ENCODE measurements around the gene NPEPL1.

Gene NPEPL1

DNA sequence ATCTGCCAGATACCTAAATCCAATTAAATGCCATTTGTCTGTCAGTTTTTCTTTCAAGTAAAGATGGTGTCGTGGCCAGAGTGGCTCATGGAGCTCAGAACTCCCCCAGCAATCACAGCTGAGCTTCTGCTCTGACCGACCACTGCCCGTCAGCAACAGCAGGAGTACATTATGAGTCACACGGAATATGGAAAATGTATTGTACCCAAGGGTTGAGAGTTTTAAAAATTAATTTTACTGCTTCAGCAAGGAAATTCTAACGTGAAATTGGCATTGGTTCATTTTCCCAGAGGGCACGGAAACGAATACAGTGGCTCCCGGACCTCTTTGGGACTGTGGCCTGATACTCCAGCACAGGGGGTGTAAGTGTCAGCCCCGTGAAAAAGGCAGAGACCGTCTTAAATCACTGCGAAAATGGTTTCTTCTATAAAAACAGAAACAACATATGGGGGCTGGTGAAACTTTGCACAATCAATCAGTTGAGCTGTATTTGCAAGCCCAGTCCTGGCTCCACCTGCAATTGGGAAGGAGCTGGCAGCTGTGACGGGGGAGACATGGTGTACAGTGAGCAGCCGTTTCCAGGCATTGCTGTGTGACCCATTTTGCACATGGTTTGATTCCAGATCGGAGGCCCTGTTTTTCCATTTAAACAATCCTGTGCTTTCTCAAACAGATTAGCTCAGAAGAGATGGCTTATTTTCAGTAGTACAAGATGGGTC is 12.8 kb downstream of the NPEPL1 start:
- Histone ChIP-seq H2BK120ac (ENCODE audit: low read depth, low read length) (no peak overlapping the region), H3K9me3 (ENCODE audit: control insufficient read depth, low read length) (no peaks in the 10 kb centered on the region), H2BK15ac (ENCODE audit: low read depth, poor library complexity, severe bottlenecking) (no peak overlapping the region), H4K8ac (ENCODE audit: low read length) (no peak overlapping the region), H3K36me3 (ENCODE audit: control insufficient read depth in 1 of 2, insufficient read depth in 2 of 2, low read depth in 1 of 2, low read length in 2 of 2) (peaks cover 59 to 68% of the 10 kb centered on the region in 2 experiments), H3K4ac (ENCODE audit: low read depth in 1 of 2, low read length in 2 of 2) (no peak overlapping the region), H3K79me1 (replicated peaks; ENCODE audit: low read length, poor library complexity, severe bottlenecking) (peaks cover 9% of the 10 kb centered on the region), H2BK12ac (ENCODE audit: low read length in 2 of 2) (no peak overlapping the region), H3K9ac (ENCODE audit: low read length) (no peak overlapping the region), H3K27me3 (ENCODE audit: control insufficient read depth in 1 of 2, insufficient read depth in 1 of 2, low read length in 2 of 2) (no peaks in the 10 kb centered on the region), H3K27ac (ENCODE audit: low read length, poor library complexity, severe bottlenecking) (no peak overlapping the region), H2AK5ac (ENCODE audit: low read length, severe bottlenecking) (no peak overlapping the region), H3K4me1 (ENCODE audit: control insufficient read depth, insufficient read depth, low read depth, low read length) (peaks cover 2% of the 10 kb centered on the region), H3K18ac (ENCODE audit: low read depth in 1 of 2, low read length in 2 of 2) (no peak overlapping the region), H2AFZ (ENCODE audit: low read depth, low read length) (no peak overlapping the region), H3K4me3 (ENCODE audit: insufficient read depth in 1 of 2, low read depth in 1 of 2, low read length in 2 of 2) (no peak overlapping the region), H3K4me2 (ENCODE audit: low read length, poor library complexity, severe bottlenecking) (no peak overlapping the region), H2BK5ac (ENCODE audit: low read depth, low read length, poor library complexity, severe bottlenecking) (no peak overlapping the region), H3K23ac (ENCODE audit: low read length in 2 of 2) (no peak overlapping the region), H3K14ac (ENCODE audit: low read length in 2 of 2) (no peak overlapping the region), H4K91ac (ENCODE audit: low read length) (no peak overlapping the region)
- WGBS = 93% methylated on average over 13 of the region's 14 CpGs
- DNase-seq = no peak

- no peak overlapping the region for H2BK15ac ChIP-seq (ENCODE audit: low read depth, poor library complexity, severe bottlenecking)
- no peaks in the 10 kb centered on the region for H3K27me3 ChIP-seq (ENCODE audit: control insufficient read depth in 1 of 2, insufficient read depth in 1 of 2, low read length in 2 of 2)
- no peak overlapping the region for H2AK5ac ChIP-seq (ENCODE audit: low read length, severe bottlenecking)
- H3K4me3 ChIP-seq (ENCODE audit: insufficient read depth in 1 of 2, low read depth in 1 of 2, low read length in 2 of 2) = no peak overlapping the region
- no peak overlapping the region for H3K4me2 ChIP-seq (ENCODE audit: low read length, poor library complexity, severe bottlenecking)
- no peak overlapping the region for H3K18ac ChIP-seq (ENCODE audit: low read depth in 1 of 2, low read length in 2 of 2)
- H3K36me3 ChIP-seq (ENCODE audit: control insufficient read depth in 1 of 2, insufficient read depth in 2 of 2, low read depth in 1 of 2, low read length in 2 of 2) = peaks cover 59% of the 10 kb centered on the region in 2 experiments
- H4K8ac ChIP-seq (ENCODE audit: low read length) = no peak overlapping the region
- no peak overlapping the region for H3K4ac ChIP-seq (ENCODE audit: low read depth in 1 of 2, low read length in 2 of 2)
- peaks cover 6% of the 10 kb centered on the region for H3K79me1 ChIP-seq (replicated peaks; ENCODE audit: low read length, poor library complexity, severe bottlenecking)
- WGBS = 92% methylated on average over 19 of the region's 20 CpGs
- no peak overlapping the region for H2BK120ac ChIP-seq (ENCODE audit: low read depth, low read length)
- no peaks in the 10 kb centered on the region for H3K9me3 ChIP-seq (ENCODE audit: control insufficient read depth, low read length)
- H3K4me1 ChIP-seq (ENCODE audit: control insufficient read depth, insufficient read depth, low read depth, low read length) = peaks cover 1% of the 10 kb centered on the region
- no peak overlapping the region for H3K9ac ChIP-seq (ENCODE audit: low read length)
- no peak overlapping the region for H3K23ac ChIP-seq (ENCODE audit: low read length in 2 of 2)
- H3K14ac ChIP-seq (ENCODE audit: low read length in 2 of 2) = no peak overlapping the region
- H3K27ac ChIP-seq (ENCODE audit: low read length, poor library complexity, severe bottlenecking) = no peak overlapping the region
- no peak overlapping the region for H2AFZ ChIP-seq (ENCODE audit: low read depth, low read length)
- no peak overlapping the region for H2BK12ac ChIP-seq (ENCODE audit: low read length in 2 of 2)
- no peak overlapping the region for H2BK5ac ChIP-seq (ENCODE audit: low read depth, low read length, poor library complexity, severe bottlenecking)
- no peak overlapping the region for H4K91ac ChIP-seq (ENCODE audit: low read length)
- DNase-seq = no peak
Measured at GRCh38 chr20:58706150-58706892, 13.7 kb downstream of the NPEPL1 start.

GRCh38 chr20:58706975-58707681 is 14.5 kb downstream of the NPEPL1 start:
- no peak overlapping the region for H4K91ac ChIP-seq (ENCODE audit: low read length)
- DNase-seq = no peak
- no peaks in the 10 kb centered on the region for H3K9me3 ChIP-seq (ENCODE audit: control insufficient read depth, low read length)
- H2AK5ac ChIP-seq (ENCODE audit: low read length, severe bottlenecking) = no peak overlapping the region
- no peak overlapping the region for H3K9ac ChIP-seq (ENCODE audit: low read length)
- no peak overlapping the region for H2BK120ac ChIP-seq (ENCODE audit: low read depth, low read length)
- H3K79me1 ChIP-seq (replicated peaks; ENCODE audit: low read length, poor library complexity, severe bottlenecking) = peaks cover 5% of the 10 kb centered on the region
- no peaks in the 10 kb centered on the region for H3K27me3 ChIP-seq (ENCODE audit: control insufficient read depth in 1 of 2, insufficient read depth in 1 of 2, low read length in 2 of 2)
- H3K23ac ChIP-seq (ENCODE audit: low read length in 2 of 2) = no peak overlapping the region
- H2AFZ ChIP-seq (ENCODE audit: low read depth, low read length) = no peak overlapping the region
- H3K27ac ChIP-seq (ENCODE audit: low read length, poor library complexity, severe bottlenecking) = no peak overlapping the region
- H3K14ac ChIP-seq (ENCODE audit: low read length in 2 of 2) = no peak overlapping the region
- whole genome bisulfite sequencing = 97% methylated on average over 20 of the region's 23 CpGs
- H3K18ac ChIP-seq (ENCODE audit: low read depth in 1 of 2, low read length in 2 of 2) = no peak overlapping the region
- peaks cover under 1% of the 10 kb centered on the region for H3K4me1 ChIP-seq (ENCODE audit: control insufficient read depth, insufficient read depth, low read depth, low read length)
- H3K4me2 ChIP-seq (ENCODE audit: low read length, poor library complexity, severe bottlenecking) = no peak overlapping the region
- H2BK15ac ChIP-seq (ENCODE audit: low read depth, poor library complexity, severe bottlenecking) = no peak overlapping the region
- no peak overlapping the region for H2BK5ac ChIP-seq (ENCODE audit: low read depth, low read length, poor library complexity, severe bottlenecking)
- no peak overlapping the region for H2BK12ac ChIP-seq (ENCODE audit: low read length in 2 of 2)
- H3K36me3 ChIP-seq (ENCODE audit: control insufficient read depth in 1 of 2, insufficient read depth in 2 of 2, low read depth in 1 of 2, low read length in 2 of 2) = peaks cover 51 to 54% of the 10 kb centered on the region in 2 experiments
- no peak overlapping the region for H3K4ac ChIP-seq (ENCODE audit: low read depth in 1 of 2, low read length in 2 of 2)
- no peak overlapping the region for H3K4me3 ChIP-seq (ENCODE audit: insufficient read depth in 1 of 2, low read depth in 1 of 2, low read length in 2 of 2)
- H4K8ac ChIP-seq (ENCODE audit: low read length) = no peak overlapping the region

DNA sequence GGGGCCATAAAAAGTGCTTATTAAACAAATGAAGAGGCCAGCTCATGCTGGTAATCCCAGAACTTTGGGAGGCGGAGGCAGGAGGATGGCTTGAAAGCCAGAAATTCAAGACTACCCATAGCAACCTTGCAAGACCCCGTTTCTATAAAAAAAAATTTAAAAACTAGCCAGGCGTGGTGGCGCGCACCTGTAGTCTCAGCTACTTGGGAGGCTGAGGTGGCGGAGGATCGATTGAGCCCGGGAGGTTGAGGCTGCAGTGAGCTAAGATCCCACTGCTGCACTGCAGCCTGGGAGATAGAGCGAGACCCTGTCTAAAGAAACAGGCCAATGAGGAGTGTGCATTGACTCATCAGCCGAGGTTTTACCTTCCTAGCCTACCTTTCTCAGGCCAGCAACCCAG is 15.2 kb downstream of the NPEPL1 start:
- Histone ChIP-seq H4K91ac (ENCODE audit: low read length) (no peak overlapping the region), H3K79me1 (replicated peaks; ENCODE audit: low read length, poor library complexity, severe bottlenecking) (peaks cover 5% of the 10 kb centered on the region), H3K4ac (ENCODE audit: low read depth in 1 of 2, low read length in 2 of 2) (no peak overlapping the region), H3K18ac (ENCODE audit: low read depth in 1 of 2, low read length in 2 of 2) (no peak overlapping the region), H2BK5ac (ENCODE audit: low read depth, low read length, poor library complexity, severe bottlenecking) (no peak overlapping the region), H3K9ac (ENCODE audit: low read length) (no peak overlapping the region), H3K23ac (ENCODE audit: low read length in 2 of 2) (no peak overlapping the region), H4K8ac (ENCODE audit: low read length) (no peak overlapping the region), H3K4me2 (ENCODE audit: low read length, poor library complexity, severe bottlenecking) (no peak overlapping the region), H3K27ac (ENCODE audit: low read length, poor library complexity, severe bottlenecking) (no peak overlapping the region), H3K14ac (ENCODE audit: low read length in 2 of 2) (no peak overlapping the region), H3K4me1 (ENCODE audit: control insufficient read depth, insufficient read depth, low read depth, low read length) (peaks cover 4% of the 10 kb centered on the region), H2AFZ (ENCODE audit: low read depth, low read length) (no peak overlapping the region), H2BK12ac (ENCODE audit: low read length in 2 of 2) (no peak overlapping the region), H3K27me3 (ENCODE audit: control insufficient read depth in 1 of 2, insufficient read depth in 1 of 2, low read length in 2 of 2) (no peaks in the 10 kb centered on the region), H3K9me3 (ENCODE audit: control insufficient read depth, low read length) (no peaks in the 10 kb centered on the region), H3K36me3 (ENCODE audit: control insufficient read depth in 1 of 2, insufficient read depth in 2 of 2, low read depth in 1 of 2, low read length in 2 of 2) (peaks cover 45 to 53% of the 10 kb centered on the region in 2 experiments), H2AK5ac (ENCODE audit: low read length, severe bottlenecking) (no peak overlapping the region), H2BK120ac (ENCODE audit: low read depth, low read length) (no peak overlapping the region), H3K4me3 (ENCODE audit: insufficient read depth in 1 of 2, low read depth in 1 of 2, low read length in 2 of 2) (no peak overlapping the region), H2BK15ac (ENCODE audit: low read depth, poor library complexity, severe bottlenecking) (no peak overlapping the region)
- no peak for DNase-seq
- 98% methylated on average over 9 of the region's 10 CpGs for WGBS

Data from mesenchymal stem cell (in vitro differentiated cells and primary cell).